NCI-H526 (cell line): ENCODE data around the gene GRM6.

ENCODE experiments used
- DNase-seq, 2 experiments: peaks; one replicate each; lab custom pipeline; 2025; lab: John Stamatoyannopoulos, UW

GRM6 gene

DNA sequence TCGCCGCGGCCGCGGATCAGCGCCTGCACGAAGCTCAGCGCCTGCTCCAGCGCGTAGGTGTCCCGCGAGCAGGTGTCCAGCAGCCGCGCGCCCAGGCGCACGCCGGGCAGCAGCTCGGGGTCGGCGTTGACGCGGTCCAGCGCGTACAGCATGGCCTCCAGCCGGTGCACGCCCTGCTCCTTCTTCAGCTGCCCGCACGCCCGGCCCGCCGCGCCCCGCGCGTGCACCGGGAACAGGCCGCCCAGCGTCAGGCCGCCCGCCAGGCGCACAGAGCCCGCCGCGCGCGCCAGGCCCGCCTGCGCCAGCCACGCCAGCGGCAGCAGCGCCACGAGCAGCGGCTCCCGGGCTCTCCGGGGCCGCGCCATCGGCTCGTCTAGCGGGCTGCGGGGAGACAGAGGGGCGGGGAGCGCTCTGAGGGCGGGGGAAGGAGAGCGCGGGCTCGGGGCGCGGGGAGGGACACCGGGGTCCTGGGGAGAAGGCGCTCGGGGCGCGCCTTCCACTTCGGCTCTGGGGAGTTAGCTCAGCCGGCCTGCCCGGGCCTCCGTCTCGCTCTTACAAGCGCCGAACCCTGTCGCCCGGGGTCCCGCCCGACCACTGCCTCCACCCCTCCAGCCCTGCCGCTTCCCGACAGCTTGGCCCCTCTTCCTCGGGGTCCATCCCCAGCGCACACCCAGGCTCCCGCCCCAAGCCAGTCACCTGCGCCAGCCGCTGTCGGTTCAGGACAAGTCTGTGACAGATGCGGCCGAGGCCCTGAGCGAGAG lies at the start of gene GRM6:
GRM6 (minus strand) TSS at position 741 of the 761 bp plus-strand sequence; CDS start at position 365, 376 bp downstream.
- DNase-seq: no peak

DNA sequence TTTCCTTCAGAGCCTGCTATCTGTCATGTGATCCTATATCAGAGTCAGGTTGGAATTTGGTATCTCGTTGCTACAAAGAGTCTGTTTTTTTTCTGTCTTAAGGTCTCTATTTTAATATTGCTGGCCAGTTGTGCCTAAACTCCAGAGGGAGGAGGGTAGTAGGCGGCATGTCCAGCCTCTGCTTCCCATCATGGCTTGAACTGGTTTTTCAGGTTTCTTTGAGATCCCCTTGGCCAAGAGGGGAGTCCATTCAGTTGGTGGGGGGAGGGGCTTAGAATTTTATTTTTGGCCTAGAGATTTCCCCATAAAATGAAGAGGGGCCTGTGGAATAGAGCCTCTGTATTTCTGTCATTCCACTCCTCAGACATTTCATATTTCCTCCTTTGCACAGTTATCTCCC lies 49.6 kb upstream of the GRM6 start:
- DNase-seq: no peak

DNA sequence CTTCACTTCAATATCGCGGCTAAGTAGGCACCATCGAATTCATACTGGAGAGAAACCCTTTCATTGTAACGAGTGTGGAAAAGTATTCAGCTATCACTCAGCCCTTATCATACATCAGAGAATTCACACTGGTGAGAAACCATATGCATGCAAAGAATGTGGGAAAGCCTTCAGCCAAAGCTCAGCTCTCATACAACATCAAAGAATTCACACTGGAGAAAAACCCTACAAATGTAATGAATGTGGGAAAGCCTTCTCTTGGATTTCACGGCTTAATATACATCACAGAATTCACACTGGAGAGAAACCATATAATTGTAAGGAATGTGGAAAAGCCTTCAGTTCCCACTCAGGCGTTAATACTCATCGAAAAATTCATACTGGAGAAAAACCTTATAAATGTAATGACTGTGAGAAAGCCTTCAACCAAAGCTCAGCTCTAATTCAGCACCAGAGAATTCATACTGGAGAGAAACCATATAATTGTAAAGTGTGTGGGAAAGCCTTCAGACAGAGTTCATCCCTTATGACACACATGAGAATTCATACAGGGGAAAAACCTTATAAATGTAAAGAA lies 38.0 kb upstream of the GRM6 start:
- DNase-seq: no peak

DNA sequence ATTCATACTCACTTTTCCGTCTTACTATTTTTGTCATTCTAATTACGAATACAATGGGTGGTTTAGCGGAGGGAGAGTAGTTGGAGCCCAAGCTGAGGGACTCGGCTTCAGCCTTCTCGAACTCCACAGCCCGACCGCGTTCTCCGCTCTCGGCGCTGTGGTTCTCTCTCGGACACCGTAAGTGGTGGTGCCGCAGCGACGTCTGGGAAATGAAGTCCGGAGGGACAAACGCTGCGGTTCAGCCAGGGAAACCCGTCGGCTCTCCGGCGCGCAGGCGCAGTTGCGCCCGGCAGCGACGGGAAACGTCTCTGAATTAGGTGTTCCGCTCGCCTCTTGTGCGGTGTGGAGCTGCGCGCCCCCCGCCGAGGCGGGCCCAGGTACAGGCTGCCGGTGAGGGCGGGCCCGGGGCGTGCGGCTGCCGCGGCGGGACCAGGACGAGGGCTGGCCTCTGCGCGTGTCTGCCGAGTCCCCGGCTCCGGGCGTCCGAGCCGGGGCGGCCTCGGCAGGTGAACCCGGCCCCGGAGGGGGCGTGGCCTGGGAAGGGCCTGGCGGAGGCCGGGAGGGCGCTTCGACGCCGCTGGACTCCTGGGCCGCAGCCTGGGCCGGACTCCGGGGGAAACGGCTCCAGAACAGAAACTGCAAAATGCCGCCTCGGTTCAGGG lies 28.5 kb upstream of the GRM6 start, which contains the start of gene ZNF879:
ZNF879 (plus strand) TSS at position 277 of the 662 bp plus-strand sequence. CDS start 1,201 bp downstream, outside the sequence.
- DNase-seq: peak; percentile 83 to 92

DNA sequence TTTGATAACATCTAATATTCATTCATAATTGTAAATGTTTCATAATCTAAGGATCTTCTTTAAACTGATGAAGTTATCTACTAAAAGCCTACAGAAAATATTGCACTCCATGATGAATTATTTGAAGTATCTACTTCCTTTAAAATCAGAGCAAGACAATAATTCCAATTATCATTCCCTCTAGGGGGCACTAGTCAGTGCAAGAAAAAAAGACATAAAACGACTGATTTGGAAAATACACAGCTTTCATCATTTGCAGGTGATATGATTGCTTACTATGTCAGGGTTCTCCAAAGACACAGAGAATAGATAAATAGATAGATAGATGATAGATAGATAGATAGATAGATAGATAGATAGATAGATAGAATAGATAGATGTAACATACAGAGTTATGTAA lies 13.5 kb upstream of the GRM6 start:
- DNase-seq: no peak

DNA sequence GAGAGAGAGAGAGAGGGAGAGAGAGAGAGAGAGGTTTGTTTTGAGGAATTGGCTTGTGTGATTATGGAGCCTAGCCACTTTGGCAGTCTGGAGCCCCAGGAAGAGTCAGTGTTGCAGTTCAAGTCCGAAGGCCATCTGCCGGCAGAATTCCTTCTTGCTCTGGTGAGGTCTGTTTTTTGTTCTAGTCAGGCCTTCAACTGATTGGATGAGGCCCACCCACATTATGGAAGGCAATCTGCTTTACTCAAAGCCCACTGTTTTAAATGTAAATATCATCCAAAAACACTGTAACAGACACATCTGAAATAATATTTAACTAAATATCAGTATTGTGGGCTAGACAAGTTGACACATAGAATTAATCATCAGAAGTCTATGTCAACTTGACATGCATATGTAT lies 11.4 kb upstream of the GRM6 start:
- DNase-seq: no peak

DNA sequence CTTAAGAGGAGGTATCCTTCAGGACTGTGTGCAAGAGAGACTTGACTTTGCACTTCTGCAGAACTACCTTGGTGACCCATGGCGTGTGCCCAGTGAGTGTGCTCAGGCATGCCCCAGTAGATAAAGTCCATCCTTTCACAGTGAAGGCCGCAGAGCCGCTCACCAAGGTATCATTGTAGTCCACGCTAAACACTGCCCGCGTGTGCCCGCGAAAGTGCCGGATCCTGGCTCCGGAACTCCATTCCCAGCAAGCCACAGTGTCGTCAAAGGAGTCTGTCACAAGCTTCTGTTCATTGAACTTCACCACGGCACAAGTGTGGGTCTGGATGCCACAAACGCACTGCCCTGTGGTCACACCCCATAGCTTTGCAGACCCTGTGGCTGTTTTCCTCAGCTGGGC lies 3.3 kb upstream of the GRM6 start:
- no peak for DNase-seq

DNA sequence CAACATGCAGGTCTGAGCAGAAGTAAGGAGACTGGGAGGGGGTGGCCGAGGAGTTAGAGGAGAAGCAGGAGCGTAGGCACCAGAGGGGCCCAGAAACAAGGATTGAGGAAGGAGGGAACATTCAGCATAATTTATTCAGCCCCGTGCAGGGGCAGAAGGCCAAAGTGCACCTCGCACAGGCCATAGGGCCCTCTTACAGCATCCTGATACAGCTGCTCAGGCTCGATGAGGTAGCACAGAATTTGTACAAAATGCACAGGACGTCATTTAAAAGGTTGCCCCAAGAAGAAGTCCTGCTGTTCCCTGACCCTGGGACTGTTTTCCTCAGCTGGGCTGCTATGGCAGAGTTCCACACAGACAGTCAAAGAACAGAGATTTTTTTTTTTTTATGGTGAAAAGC lies 2.1 kb upstream of the GRM6 start:
- DNase-seq: no peak

DNA sequence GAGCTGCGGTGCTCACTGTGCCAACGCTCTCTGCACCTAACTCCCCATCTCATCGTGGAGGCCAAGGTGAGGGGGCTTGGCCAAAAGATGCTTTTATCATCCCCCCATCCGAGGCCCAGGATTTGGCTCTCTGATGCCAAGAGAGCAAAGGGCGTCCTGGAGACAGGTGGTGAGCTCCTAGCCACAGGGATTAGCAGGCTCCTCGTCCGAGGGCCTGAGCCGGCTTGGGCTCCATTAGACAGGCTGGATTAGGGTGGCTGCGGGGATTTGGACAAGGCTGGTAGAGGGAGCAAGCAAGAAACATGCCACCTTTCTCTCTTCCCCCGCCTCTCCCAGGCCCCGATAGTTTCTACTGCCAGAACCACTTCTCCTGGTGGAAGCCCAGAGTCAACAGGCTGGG lies 1.0 kb upstream of the GRM6 start:
- DNase-seq: no peak

DNA sequence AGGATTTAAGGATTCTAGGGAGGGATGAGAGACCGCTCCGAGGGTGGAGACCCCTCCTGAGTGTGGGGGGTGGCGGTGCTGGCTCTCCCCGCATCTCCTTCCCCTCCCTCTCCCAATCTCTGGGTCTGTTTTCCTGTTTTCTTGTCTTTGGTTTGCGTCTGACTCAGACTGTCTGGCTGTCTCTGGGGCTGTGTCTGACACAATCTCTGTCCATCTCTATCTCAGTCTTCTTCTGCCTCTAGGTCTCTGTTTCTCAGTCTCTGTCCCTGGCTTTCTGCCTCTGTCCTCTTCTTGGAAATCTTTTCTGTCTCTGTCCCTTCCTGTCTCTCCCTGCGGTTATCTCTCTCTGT lies 196 bp upstream of the GRM6 start:
- no peak for DNase-seq

DNA sequence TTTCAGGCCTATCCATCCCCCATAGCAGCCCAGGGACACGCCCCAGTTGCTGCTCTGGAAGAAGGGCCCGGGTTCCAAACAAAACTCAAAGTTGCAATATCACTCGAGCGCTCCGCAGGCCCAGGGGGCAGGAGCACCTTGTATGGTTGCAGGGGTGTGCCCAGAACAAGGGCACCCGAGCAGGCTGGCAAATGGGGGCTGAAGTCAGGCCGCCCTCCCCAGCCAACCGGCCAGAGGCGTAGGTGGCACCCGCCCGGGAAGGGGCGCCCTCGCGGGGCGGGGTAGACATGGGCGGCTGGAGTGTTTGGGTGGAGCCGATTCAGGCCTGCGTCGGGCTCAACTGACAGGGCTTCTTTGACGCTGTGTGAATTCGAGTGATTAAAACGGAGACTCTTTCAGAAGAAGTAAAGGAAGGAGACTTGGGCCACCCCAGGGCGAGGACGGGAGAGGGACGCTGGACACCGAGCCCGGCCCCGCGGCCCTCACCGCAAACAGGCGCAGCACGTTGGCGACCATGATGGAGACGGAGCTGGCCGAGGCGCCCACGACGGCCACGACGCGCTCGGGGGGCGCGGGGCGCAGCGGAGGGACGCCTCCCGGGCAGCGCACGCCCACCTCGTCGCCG lies 1.1 kb downstream of the GRM6 start:
- DNase-seq: no peak

DNA sequence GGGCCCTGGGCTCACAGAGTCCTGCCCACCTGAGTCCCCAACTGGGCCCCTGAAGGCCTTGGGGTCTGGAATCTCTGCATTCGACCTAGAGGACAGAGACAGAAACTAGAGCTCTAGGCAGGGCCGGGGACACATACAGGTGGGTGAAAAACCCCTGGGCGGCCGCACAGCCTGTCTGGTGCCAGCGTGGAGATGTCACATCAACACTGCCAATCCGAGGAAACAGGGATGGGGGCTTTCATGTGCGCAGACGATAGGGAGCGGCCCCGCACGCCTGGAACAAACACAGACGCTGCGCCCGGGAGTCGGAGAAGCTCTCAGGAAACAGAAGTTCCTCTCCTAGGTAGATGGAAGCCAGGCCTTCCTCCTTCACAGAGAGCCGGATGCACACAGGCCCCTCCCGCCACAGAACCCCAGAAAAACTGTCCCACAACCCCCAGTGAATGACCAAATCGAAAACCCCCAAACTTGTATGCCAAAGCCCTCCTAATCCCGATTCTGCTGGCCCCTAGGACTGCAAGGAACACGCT lies 1.8 kb downstream of the GRM6 start:
- no peak for DNase-seq

DNA sequence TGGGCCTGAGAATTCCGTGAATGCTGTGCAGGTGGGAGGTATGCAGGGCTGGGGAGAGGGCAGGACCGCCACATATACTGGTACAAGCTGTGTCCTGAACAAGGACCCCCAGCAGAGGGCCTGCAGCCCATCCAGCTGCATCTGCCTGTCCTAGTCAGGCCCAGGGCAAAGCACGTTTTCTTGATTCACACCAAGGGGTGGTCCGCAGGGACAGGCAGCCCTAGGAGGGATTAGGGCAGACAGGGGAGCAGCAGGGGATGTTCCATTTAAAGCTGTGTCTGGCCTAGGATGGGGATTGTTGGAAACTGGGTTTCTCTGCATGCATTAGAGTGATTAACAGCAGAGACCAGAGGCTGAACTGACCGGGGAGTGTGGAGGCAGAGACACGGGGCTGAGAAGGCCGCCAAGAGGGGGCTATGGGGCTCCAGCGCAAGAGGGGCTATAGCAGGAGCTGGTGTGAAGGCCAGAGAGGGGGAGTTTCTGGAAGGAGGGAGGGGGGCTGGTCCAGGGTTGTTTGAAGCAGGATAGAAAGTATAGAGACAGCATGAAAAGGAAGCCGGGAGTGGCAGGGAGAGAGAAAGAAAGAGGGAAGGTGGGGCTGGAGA lies 2.7 kb downstream of the GRM6 start:
- DNase-seq: no peak

DNA sequence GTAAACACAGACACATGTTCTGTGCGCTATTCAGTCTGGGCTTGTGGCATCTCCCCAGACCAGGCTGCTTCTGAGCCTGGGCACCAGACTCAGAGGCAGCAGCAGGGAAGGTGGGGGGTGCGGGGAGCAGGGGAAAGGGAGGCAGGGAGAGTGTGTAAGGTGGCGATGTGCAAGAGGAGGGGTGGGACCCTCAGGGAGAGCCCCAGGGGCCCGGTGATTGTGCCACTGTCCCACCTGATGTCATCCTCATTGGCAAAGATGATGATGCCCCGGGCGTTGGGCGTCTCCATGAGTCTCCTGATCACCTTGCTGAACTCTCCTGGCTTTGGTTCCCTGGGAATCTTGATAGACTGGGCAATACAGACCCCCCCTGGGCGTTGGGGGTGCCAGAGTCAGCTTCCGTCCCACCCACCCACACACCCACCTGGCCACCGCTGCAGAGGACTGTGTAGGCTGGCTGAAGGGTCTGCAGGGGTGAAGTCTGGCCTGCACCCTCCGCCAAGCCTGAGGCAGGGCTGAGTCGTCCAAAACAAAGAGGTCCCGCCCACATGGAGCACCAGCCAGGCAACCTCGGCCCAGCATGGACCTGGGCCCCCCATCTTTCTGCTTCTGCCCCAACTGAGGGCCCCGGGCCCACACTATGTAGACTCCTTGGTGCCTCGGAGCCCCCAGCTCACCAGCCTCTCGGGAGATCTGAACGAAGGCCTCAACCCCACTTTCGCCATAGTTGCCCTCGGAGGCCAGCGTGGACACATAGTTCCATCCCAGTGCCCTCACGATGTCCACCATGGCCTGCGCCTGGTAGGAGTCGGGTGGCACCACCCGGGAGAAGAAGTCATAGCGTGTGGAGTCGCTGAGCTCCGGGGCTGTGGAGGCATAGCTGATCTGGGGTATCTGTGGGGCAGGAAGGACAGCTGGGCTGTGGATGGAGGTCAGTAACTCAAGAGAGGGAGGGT lies 3.7 kb downstream of the GRM6 start:
- no peak for DNase-seq

DNA sequence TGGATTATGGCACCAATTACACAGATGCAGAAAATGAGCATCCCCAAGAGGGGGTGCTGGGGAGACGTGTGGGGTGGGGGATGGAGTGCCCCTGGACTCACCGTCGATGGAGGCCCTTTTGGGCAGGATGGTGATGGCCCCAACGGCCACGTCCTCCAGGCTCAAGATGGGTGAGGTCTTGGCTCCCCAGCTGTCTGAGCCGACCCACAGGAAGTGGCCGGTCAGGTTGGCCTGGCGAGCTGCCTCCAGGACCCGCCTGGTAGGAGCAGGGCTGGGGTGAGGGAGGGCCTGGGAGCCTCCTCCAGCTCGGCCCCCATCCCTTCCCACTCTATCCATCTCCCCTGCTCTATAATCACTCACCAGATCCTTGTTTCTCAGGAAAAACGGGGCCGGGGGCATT lies 4.6 kb downstream of the GRM6 start:
- no peak for DNase-seq

DNA sequence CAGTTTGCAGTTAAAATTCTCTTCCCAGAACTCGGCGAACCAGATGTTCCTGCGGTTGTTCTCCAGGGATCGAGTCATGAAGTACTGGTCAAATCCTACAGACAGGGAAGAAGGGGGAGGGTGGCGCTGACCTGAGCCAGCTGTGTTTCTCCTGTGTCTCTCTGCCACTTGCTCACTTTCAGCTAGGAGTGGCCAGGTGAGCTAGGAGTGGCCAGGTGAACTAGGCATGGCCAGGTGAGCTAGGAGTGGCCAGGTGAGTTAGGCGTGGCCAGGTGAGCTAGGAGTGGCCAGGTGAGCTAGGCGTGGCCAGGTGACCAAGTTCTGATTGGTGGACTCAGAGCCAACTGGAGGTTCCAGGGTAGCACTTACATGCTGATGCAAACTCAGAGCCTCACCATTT lies 5.8 kb downstream of the GRM6 start:
- no peak for DNase-seq

DNA sequence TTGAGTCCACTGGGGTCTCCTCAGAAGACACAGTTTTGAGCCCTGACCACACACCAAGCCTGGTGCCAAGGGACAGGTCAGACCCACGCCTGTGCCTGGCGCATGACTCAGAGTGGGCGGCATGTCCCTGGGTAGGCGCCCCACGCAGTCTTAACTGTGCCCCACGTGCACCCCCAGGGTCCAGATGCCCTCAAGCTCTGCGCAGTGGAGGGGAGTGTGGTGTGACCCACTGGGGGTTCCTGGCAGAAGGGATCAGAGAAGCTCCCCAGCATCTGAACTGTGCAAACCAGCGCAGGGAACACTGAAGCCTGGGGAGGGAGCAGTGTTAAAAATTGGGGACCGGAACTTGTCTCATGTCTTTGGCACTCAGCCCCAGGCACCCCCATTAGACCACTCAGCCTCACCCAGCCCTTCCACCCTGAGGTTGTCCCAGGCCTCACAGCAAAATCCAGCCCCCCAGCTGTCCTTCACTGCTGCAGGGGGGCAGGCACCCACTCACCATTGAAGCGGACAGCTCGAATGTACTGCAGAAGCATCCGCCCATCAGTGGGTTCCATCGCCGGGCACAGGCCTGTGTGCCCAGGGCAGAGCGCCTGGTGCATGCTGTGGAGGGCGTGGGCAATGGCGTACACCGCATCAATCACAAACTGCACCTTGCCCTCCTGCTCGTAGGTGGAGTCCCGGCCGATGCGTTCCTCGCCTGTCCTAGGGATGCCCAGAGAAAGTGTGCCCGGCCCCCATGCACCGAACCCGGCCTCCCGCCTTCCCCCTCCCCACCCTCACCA lies 6.5 kb downstream of the GRM6 start:
- no peak for DNase-seq

DNA sequence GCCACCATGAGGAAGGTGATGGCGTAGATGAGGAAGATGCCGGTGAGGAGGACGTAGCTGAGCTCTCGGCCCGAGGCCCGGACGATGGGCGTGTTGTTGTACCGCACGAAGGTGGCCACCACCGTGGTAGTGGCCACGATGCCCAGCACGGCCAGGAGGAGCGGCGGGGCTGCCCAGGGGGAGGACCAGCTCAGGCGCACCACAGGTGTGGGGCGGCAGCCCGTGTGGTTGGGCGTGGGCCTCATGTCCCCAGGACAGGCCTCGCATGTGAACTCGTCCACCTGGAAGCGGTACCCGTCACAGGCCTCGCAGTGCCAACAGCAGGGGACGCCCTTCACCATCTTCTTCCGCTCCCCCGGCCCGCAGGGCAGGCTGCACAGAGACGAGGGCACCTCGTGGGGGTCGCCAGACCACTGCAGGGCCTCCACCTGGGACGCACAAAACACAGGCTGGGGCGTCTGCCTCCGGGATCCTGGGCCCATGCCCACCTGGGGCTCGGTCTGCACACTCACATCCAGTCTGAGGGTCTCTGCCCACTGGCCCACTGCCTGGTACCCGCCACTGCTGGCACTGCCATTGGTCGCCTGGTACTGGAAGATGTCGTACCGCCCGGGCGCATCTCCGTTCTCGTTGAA lies 8.7 kb downstream of the GRM6 start:
- no peak for DNase-seq

DNA sequence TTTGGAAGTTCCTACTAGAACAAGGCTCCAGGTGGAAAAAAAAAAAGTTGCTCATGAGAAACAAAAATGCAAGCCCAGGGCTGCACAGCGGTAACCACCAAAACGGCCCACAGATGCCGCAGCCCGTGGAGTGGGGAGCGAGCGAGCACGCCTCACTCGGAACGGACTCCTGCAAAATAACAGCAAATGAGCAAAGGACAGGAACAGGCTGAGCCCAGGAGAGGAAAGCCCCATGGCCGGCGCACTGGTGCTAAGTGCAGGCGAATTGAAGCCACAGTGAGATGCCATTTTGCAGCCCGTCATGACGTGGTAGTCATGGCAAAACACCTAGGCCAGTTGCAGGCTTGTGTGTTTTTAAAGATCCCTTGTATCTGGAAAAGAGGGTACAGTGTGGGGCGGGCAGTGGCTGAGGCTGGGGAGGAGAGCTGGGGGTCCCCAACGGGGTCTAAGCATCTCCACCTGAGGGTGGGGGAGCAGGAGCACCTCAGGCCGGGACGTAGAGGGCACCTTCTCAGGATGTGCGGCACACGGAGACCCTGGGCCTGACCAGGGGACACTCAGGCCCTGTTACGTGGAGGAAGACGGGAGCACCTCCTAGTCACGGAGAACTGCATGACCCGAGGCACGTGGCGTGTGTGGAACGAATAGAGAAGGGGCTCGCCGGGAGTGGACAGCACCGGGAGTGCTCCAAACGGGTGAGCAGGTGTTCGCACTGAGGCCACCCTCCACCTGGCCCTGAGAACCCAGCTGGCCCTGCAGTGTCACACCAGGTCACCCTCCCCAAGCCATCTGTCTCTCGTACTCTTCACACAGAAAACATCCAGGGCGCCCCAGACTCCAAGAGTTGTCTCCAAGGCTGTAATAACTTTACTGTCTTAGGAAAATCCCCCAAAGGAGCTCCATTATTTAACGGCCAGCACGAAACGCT lies 10.7 kb downstream of the GRM6 start:
- no peak for DNase-seq
